NCI-H524 treated with DMSO at 0.1 percent for 48 hours (cell line): ENCODE measurements around the gene SFMBT1.
"Not testable (repeated sequence)": the region's sequence is repeated elsewhere in the genome, so short reads cannot be mapped to it uniquely, and the experiment has no call there.

ENCODE experiments used
- DNase-seq: peaks from one replicate; lab custom pipeline; 2025; lab: John Stamatoyannopoulos, UW

Gene SFMBT1

GRCh38 chr3:53035825-53036619 lies 9.9 kb downstream of the SFMBT1 start:
- no peak for DNase-seq

- not testable (repeated sequence) for DNase-seq
These were observed 10.9 kb downstream of the SFMBT1 start for GRCh38 chr3:53035018-53035417.

- not testable (repeated sequence) for DNase-seq
These were observed 11.5 kb downstream of the SFMBT1 start for GRCh38 chr3:53034411-53034810.

- no peak for DNase-seq
These were observed 13.3 kb downstream of the SFMBT1 start for GRCh38 chr3:53032609-53033008.

GRCh38 chr3:53030619-53031449 lies 15.0 kb downstream of the SFMBT1 start:
- no peak for DNase-seq

- no peak for DNase-seq
These were observed 17.2 kb downstream of the SFMBT1 start for GRCh38 chr3:53028641-53029040.

GRCh38 chr3:53027254-53027844 lies 18.5 kb downstream of the SFMBT1 start:
- no peak for DNase-seq

- DNase-seq, result no peak
These were observed 19.3 kb downstream of the SFMBT1 start for GRCh38 chr3:53026382-53027162.

- no peak for DNase-seq
These were observed 21.6 kb downstream of the SFMBT1 start for GRCh38 chr3:53024315-53024714.

GRCh38 chr3:53023072-53023823 lies 22.6 kb downstream of the SFMBT1 start:
- DNase-seq, result no peak

GRCh38 chr3:53022647-53023046 lies 23.2 kb downstream of the SFMBT1 start:
- DNase-seq, result no peak

- DNase-seq, result no peak
These were observed 29.6 kb downstream of the SFMBT1 start for GRCh38 chr3:53016236-53016635.

GRCh38 chr3:53011324-53011723 lies 34.5 kb downstream of the SFMBT1 start:
- no peak for DNase-seq

- no peak for DNase-seq
These were observed 35.9 kb downstream of the SFMBT1 start for GRCh38 chr3:53009826-53010539.

- no peak for DNase-seq
These were observed 36.9 kb downstream of the SFMBT1 start for GRCh38 chr3:53008932-53009331.

- no peak for DNase-seq
These were observed 39.9 kb downstream of the SFMBT1 start for GRCh38 chr3:53005854-53006513.

- no peak for DNase-seq
These were observed 40.5 kb downstream of the SFMBT1 start for GRCh38 chr3:53005338-53005737.

GRCh38 chr3:53003320-53003719 lies 42.6 kb downstream of the SFMBT1 start:
- no peak for DNase-seq

GRCh38 chr3:52998771-52999513 lies 46.9 kb downstream of the SFMBT1 start:
- DNase-seq, result no peak
